SH-SY5Y (cell line): ENCODE results near the gene MAPK1IP1L.

Experiments
- GATA2 ChIP-seq: IDR thresholded peaks from 2 replicates; pipeline ENCODE4 v1.6.1; 2011; ENCODE audit warnings: mild to moderate bottlenecking, low read depth, low read length
- GATA3 ChIP-seq: IDR thresholded peaks from 2 replicates; pipeline ENCODE4 v1.6.1; 2011; ENCODE audit warnings: low read depth, mild to moderate bottlenecking, low read length, moderate library complexity

- TF ChIP-seq GATA2 (no peak), GATA3 (no peak)
Measured at GRCh38 chr14:55053018-55053417, 1.6 kb downstream of the MAPK1IP1L start.
